ENCODE results near the gene DCTPP1. TPM values are rescaled to one million over a fixed set of nuclear protein-coding genes. Genes with fewer than 3 reads are reported as not detected.
"Not testable (repeated sequence)": the region's sequence is repeated elsewhere in the genome, so short reads cannot be mapped to it uniquely, and the experiment has no call there.

The DCTPP1 gene
- total RNA-seq, 1 donor from 2014 or later, result 38.4 TPM

- no peak for ATAC-seq (ENCODE audit: poor library complexity)
- intact Hi-C loops (cut with DNase I), result no loop called here
- no peak for DNase-seq
Measured at GRCh38 chr16:30397776-30398660, 31.8 kb downstream of the DCTPP1 start.

DNA sequence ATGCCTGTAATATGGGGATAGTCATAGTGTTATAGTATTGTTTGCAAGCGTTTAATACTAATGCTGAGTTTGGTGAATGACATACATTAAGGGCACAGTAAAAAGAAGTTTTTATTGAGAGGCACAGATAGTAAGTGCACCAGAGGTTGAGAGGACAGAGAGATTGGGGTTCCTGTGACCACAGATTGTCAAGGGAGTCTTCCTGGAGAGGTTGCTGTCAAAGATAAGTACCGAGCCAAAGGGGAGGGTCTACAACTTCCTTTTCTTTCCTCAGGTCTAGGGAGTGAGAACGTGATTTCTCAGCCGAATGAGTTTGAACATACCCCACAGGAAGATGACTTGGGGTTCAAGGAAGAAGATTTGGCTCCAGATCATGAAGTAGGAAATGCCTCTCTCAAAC is 32.8 kb downstream of the DCTPP1 start:
- ATAC-seq (ENCODE audit: poor library complexity) (no peak), DNase-seq (no peak)
- intact Hi-C loops (cut with DNase I), result no loop called here

- ATAC-seq (ENCODE audit: poor library complexity); DNase-seq; intact Hi-C loops (cut with DNase I): not testable (repeated sequence)
Measured at GRCh38 chr16:30396627-30397026, 33.2 kb downstream of the DCTPP1 start.

DNA sequence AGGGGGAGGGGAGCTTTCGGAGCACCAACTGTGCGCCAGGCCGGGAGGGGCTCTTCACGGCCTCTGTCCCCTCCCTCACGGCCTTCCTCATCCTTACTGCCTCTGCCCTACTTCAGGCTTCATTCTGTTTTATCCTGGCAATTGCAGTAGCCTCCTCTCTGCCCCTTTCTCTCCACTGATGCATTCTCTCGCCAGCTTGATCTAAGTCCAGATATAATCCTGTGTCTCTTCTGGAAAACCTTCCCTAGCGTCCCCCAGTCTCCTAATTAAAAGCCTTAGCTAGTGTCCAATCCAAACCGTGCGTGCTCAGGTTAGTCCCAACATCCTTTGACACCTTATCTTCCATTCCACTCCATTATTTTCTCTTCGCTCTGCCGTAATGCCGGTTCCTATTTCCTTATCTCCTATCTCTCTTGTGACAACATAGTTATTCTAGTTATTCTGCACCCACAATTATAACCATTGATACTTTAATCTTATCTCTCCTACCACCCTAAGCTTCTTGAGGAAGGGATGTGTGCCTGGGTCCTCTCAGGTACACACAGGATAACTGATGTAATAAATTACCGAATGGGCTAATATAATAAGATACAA is 33.7 kb downstream of the DCTPP1 start:
- intact Hi-C loops (cut with DNase I), result no loop called here
- DNase-seq, result no peak
- no peak for ATAC-seq (ENCODE audit: poor library complexity)

DNA sequence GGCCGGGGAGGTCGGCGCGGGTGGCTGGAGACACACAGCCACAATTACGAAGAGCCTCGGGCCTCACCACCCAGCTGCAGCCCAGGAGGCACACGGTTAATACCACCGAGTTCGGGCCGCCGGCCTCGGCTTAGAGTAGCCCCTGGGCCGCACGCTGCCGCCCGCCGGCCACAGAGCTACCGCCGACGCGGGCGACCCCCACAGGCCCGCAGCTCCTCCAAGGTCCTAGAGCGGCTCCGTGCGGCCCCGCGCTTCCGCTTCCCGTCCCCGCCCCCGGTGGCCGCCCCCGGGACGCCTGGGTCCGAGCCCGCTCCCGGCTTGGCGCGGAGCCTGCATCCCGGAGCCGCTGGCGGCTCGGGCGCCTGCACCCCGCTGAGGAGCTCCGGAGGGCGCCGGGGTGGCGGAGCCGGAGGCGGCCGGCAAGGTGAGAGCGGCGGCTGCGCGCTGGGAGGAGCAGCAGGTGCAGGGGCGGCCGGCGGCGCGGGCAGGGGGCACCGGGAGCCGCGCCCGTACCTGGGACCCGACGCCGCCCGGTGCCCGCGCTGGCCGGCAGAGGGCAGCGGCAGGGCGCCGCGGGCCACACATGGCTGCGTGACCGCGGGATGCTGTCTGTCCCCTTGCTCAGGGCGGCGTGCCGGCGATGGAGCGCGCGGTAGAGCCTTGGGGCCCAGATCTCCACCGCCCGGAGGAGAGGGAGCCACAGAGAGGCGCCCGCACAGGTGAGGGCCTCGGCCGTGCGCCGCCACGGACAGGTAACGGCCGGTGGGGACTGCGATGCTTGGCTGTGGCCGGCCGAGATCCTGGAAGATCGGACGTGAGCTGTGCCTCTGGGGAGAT is 34.5 kb downstream of the DCTPP1 start, which contains the start of gene ZNF48:
Gene ZNF48 (plus strand): TSS at position 266 of the 837 bp plus-strand sequence. CDS start 375 bp downstream, at position 641.
- intact Hi-C loops (cut with DNase I), result no loop called here
- ATAC-seq (ENCODE audit: poor library complexity) (peak; percentile 97), DNase-seq (peak; percentile 92)

DNA sequence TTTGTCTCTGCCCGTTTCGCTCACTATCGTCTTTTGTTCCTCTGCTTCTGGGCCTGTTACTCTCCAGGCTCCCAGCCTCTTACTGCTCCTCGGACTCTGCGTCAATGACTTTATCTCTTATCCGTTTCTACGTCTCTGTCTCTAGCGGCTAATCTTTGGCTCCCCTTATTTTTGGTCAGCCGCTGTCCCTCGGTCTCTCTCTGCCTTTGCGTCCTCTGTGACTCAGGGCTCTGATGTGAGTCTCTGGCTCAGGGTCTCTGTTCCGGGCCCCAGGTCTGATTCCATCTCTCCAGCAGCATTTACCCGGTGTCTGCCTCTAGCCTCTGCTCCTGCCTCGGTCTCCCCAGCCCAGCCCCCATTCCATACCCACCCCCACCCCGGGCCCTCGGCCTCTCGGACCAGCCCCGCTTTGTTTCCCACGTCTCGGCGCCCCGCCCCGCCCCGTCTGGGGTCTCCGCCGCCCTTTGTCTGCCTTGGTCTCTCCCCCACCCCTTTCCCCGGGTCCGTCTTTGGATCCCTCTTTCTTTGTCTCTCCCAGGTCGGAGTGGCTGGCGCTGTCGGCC is 35.2 kb downstream of the DCTPP1 start:
- peak; percentile 37 for ATAC-seq (ENCODE audit: poor library complexity)
- intact Hi-C loops (cut with DNase I), result no loop called here
- no peak for DNase-seq

DNA sequence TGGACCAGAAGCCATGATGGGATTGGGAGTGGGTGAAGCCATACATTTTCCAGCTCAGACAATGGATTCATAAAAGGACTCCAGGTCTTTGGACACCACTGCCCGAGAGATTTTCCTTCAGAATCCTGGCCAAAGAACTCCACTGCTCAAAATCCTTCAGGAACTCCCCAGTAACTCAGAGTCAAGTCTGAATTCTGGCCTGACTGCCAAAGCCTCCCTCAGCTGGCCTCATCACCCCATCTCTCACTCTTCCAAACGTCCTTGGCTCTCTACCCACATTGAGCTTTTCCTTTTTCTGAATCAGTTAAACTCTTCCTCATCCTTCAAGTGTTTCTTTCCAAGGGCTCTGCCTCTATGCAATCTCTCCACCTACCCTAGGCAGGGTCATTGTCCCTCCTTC is 46.3 kb downstream of the DCTPP1 start:
- DNase-seq, result no peak

DNA sequence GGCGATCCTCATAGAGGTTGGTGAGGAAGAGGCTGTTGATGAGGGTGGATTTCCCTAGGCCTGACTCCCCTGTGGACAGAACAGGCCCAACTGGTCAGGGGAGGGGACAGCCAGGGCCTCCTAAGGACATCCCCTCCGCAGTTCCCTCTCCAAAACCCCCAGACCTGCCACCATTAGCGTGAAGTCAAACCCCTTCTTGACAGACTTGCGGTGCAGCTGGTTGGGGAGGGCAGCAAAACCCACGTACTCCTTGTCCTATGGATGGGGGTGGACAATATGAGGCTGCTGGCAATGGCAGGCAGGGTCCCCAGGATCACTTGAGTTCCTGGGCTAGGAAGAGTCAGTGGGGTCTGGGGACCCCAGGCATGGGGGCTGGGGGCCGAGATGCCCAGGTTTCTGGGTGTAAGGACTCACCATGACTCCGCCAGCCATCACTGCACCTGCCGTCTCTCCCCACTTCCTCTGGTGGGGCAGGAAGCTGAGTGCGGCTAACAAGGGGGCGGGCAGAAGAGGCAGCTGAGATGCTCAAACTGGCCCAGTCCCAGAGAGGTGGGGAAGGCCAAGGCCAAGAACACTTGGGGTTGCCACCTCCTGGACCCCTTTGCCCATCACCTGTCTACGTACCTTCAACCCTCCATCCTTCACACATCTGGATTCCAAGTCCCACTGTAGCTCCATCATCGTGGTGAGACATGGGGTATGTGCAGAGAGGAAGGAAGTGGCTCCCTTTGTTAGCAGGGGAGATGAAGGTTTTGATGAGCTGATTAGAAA is 47.5 kb downstream of the DCTPP1 start, which contains the start of gene SEPTIN1:
Gene SEPTIN1 (minus strand): TSS at position 451 of the 771 bp plus-strand sequence. CDS start 19 bp downstream, at position 432.
- DNase-seq, result no peak
- intact Hi-C loops (cut with DNase I), result no loop called here

More for the DNA sequence above, 46.3 kb downstream of the DCTPP1 start:
- ATAC-seq (ENCODE audit: poor library complexity), result no peak
- intact Hi-C loops (cut with DNase I), result no loop called here

GRCh38 chr16:30381291-30382041 is 48.4 kb downstream of the DCTPP1 start:
- DNase-seq, result no peak
- intact Hi-C loops (cut with DNase I), result no loop called here
- no peak for ATAC-seq (ENCODE audit: poor library complexity)

More for the DNA sequence above, 47.5 kb downstream of the DCTPP1 start, which contains the start of gene SEPTIN1:
- ATAC-seq (ENCODE audit: poor library complexity), result no peak

GRCh38 chr16:30380803-30381208 is 49.0 kb downstream of the DCTPP1 start:
- no peak for ATAC-seq (ENCODE audit: poor library complexity)
- intact Hi-C loops (cut with DNase I), result no loop called here
- DNase-seq, result no peak

DNA sequence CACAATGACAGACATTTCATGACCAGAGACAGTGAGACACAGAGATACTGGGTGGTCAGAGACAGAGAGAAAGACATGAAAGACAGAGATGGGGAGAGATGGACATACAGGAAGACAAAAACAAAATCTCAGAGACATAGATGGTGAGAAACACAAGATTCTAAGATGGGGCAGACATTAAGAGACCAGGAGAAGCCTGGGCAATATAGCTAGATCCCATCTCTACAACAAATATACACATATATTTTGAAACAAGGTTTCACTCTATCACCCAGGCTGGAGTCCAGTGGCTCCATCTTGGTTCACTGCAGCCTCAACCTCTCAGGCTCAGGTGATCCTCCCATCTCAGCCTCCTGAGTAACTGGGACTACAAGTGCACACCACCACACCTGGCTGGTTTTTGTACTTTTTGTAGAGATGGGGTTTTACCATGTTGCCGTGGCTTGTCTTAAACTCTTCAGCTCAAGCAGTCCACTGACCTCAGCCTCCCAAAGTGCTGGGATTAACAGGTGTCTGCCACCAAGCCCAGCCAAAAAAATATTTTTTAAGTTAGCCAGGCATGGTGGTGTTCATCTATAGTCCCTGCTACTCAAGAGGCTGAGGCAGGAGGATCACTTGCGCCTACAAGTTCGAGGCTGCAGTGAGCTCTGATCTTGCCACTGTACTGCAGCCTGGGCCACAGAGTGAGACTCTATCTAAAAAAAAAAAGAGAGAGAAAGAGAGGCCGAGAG is 49.6 kb downstream of the DCTPP1 start:
- DNase-seq, result no peak
- ATAC-seq (ENCODE audit: poor library complexity), result no peak
- intact Hi-C loops (cut with DNase I), result no loop called here

DNA sequence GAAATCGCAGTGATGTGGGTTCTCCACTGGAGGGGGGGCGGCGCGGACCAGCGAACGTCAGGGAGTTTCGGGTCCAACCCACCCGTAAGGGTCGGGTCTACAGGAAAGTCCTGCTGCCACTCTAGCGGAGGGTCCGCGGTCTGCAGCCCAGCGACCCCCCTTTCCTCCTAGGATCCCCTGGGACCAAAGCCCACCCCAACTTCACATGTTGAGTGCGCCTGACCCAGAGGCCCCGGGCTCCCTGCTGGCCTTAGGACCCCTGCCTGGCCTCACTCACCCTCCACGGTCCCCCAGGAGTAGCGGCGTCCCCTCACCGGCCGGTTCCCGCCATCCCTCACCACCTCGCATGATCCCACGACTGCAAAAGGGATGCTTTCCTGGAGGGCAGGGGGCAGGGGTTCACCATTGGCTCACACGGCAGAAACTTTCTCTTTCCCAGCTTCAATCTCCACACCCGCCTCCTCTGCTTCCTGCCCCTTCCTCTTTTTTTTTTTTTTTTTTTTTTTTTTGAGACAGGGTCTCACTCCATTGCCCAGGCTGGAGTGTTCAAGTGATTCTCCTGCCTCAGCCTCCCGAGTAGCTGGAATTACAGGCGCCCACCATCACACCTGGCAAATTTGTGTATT is 50.6 kb downstream of the DCTPP1 start:
- intact Hi-C loops (cut with DNase I), result no loop called here
- DNase-seq, result no peak
- no peak for ATAC-seq (ENCODE audit: poor library complexity)

GRCh38 chr16:30378236-30379157 is 51.3 kb downstream of the DCTPP1 start:
- intact Hi-C loops (cut with DNase I), result no loop called here
- ATAC-seq (ENCODE audit: poor library complexity), result peak; percentile 97

DNA sequence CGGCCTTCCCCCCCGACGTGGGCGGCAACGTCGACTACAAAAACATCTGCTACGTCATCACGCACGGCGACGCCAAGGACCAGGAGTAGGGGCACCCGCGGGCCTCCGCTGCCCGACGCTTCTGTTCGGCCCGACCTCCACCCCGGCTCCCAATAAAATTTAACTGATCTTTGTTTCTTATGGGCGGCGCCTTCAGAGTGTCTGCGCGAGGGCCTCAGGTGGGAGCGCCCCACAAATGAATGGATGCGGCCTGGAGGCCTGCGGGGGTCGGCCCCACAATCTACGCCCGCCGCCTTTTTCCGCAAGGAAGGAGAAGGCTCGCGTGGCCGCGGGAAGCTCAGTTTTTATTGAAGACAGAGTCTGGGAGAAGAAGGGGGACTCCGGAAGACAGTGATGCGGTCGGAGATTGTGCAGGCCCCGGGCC is 52.0 kb downstream of the DCTPP1 start:
- ATAC-seq (ENCODE audit: poor library complexity) (peak; percentile 84), DNase-seq (peak; percentile 99)
- intact Hi-C loops (cut with DNase I), result no loop called here

More at GRCh38 chr16:30378236-30379157, 51.3 kb downstream of the DCTPP1 start:
- DNase-seq, result peak; percentile 99
